Measurements from ENCODE around the gene CYP1A2.
A peak's percentile ranks its signal among the peaks of the same experiment; 100 is the strongest.
"Not testable (repeated sequence)": the region's sequence is repeated elsewhere in the genome, so short reads cannot be mapped to it uniquely, and the experiment has no call there.

Gene CYP1A2

GRCh38 chr15:74777769-74778598 is 29.3 kb downstream of the CYP1A2 start:
- no peak for DNase-seq (ENCODE audit: low read depth)

- DNase-seq (ENCODE audit: low read depth), result no peak
These were observed 29.9 kb downstream of the CYP1A2 start for GRCh38 chr15:74778599-74778970.

GRCh38 chr15:74779162-74779648 is 30.6 kb downstream of the CYP1A2 start:
- DNase-seq (ENCODE audit: low read depth), result no peak

GRCh38 chr15:74780523-74781430 is 32.1 kb downstream of the CYP1A2 start:
- DNase-seq (ENCODE audit: low read depth), result no peak

GRCh38 chr15:74781431-74782258 is 33.0 kb downstream of the CYP1A2 start, which contains the start of gene CSK:
TSS of gene CSK (plus strand) at chr15:74782080. CDS start at chr15:74798298, 16,218 bp downstream.
- no peak for DNase-seq (ENCODE audit: low read depth)

GRCh38 chr15:74782259-74783071 is 33.8 kb downstream of the CYP1A2 start:
- DNase-seq (ENCODE audit: low read depth), result no peak

GRCh38 chr15:74783072-74783807 is 34.6 kb downstream of the CYP1A2 start:
- DNase-seq (ENCODE audit: low read depth), result no peak

GRCh38 chr15:74783808-74784175 is 35.1 kb downstream of the CYP1A2 start:
- DNase-seq (ENCODE audit: low read depth), result no peak

- no peak for DNase-seq (ENCODE audit: low read depth)
These were observed 36.0 kb downstream of the CYP1A2 start for GRCh38 chr15:74784426-74785193.

- no peak for DNase-seq (ENCODE audit: low read depth)
These were observed 36.8 kb downstream of the CYP1A2 start for GRCh38 chr15:74785194-74786032.

- DNase-seq (ENCODE audit: low read depth), result not testable (repeated sequence)
These were observed 37.4 kb downstream of the CYP1A2 start for GRCh38 chr15:74786081-74786480.

GRCh38 chr15:74786551-74787165 is 38.0 kb downstream of the CYP1A2 start:
- DNase-seq (ENCODE audit: low read depth), result no peak

- peak; percentile 96 for DNase-seq (ENCODE audit: low read depth)
These were observed 38.8 kb downstream of the CYP1A2 start for GRCh38 chr15:74787251-74788041.

GRCh38 chr15:74788042-74788682 is 39.5 kb downstream of the CYP1A2 start:
- no peak for DNase-seq (ENCODE audit: low read depth)

- no peak for DNase-seq (ENCODE audit: low read depth)
These were observed 40.1 kb downstream of the CYP1A2 start for GRCh38 chr15:74788683-74789151.

GRCh38 chr15:74789171-74789631 is 40.6 kb downstream of the CYP1A2 start:
- DNase-seq (ENCODE audit: low read depth), result no peak

GRCh38 chr15:74789741-74790079 is 41.1 kb downstream of the CYP1A2 start:
- no peak for DNase-seq (ENCODE audit: low read depth)

All from CMK (cell line).